Endodermal cell (in vitro differentiated cells): ENCODE results near the gene GALK1. TPM values are rescaled to one million over a fixed set of nuclear protein-coding genes. Genes with fewer than 3 reads are reported as not detected.
A peak's percentile ranks its signal among the peaks of the same experiment; 100 is the strongest.

ENCODE experiments used
- DNase-seq: peaks from one replicate; pipeline ENCODE4 v3.0.0-alpha.2; 2017
- H3K27ac ChIP-seq: 2 replicates; pipeline ENCODE4 v1.5.1; 2013; ENCODE audit warnings: mild to moderate bottlenecking, low read depth, low read length, moderate library complexity
- H3K27me3 ChIP-seq: 2 replicates; pipeline ENCODE4 v1.6.1; 2013; ENCODE audit warnings: mild to moderate bottlenecking, low read length, moderate library complexity; ENCODE audit not compliant: insufficient read depth, control insufficient read depth, poor library complexity, severe bottlenecking
- H3K36me3 ChIP-seq: 2 replicates; pipeline ENCODE4 v1.7.0; 2013; ENCODE audit warnings: mild to moderate bottlenecking, low read length, moderate library complexity; ENCODE audit not compliant: control insufficient read depth, insufficient read depth
- H3K4me1 ChIP-seq: one replicate; pipeline ENCODE4 v1.7.0; 2013; ENCODE audit warnings: low read length; ENCODE audit not compliant: control insufficient read depth, insufficient read depth
- H3K4me3 ChIP-seq: 2 replicates; pipeline ENCODE4 v1.5.1; 2013; ENCODE audit warnings: mild to moderate bottlenecking, low read length, moderate library complexity
- H3K9ac ChIP-seq: 2 replicates; pipeline ENCODE4 v1.6.1; 2013; ENCODE audit warnings: mild to moderate bottlenecking, low read length, moderate library complexity; ENCODE audit not compliant: poor library complexity, severe bottlenecking; ENCODE audit errors: extremely low read depth
- H3K9me3 ChIP-seq: 2 replicates; pipeline ENCODE4 v1.6.1; 2013; ENCODE audit warnings: mild to moderate bottlenecking, low read length, moderate library complexity; ENCODE audit not compliant: control insufficient read depth
- H3K27ac Mint-ChIP-seq: 2 replicates; pipeline ENCODE4 v1.8.0; 2020; ENCODE audit warnings: mixed read lengths
- H3K27me3 Mint-ChIP-seq: 2 replicates; pipeline ENCODE4 v1.8.0; 2021; ENCODE audit warnings: mild to moderate bottlenecking, mixed read lengths; ENCODE audit not compliant: insufficient read depth
- H3K36me3 Mint-ChIP-seq: 2 replicates; pipeline ENCODE4 v1.8.0; 2020; ENCODE audit warnings: low read depth, mixed read lengths
- H3K4me1 Mint-ChIP-seq: 2 replicates; pipeline ENCODE4 v1.8.0; 2020; ENCODE audit warnings: mixed read lengths
- H3K4me3 Mint-ChIP-seq: 2 replicates; pipeline ENCODE4 v1.8.0; 2020; ENCODE audit warnings: mild to moderate bottlenecking, moderate library complexity, mixed read lengths
- H3K9me3 Mint-ChIP-seq: 2 replicates; pipeline ENCODE4 v1.8.0; 2020; ENCODE audit warnings: mild to moderate bottlenecking, mixed read lengths
- CTCF ChIP-seq: fragments of 200-600 bp; sonication (generic); conservative IDR thresholded peaks from 2 replicates; pipeline ENCODE4 v1.5.0; 2021; ENCODE audit warnings: antibody characterized with exemption, mild to moderate bottlenecking
- WGBS, 2 experiments: methylation state at CpG; one replicate each; pipeline versions ENCODE4 v1.1.5 to v1.1.7; 2013; ENCODE audit warnings: missing lambda C conversion rate in 2 of 2, mixed read lengths in 1 of 2; ENCODE audit not compliant: insufficient coverage in 1 of 2, insufficient read length in 1 of 2; 5-methylcytosine and 5-hydroxymethylcytosine counted together
- total RNA-seq, 2 donors: library from RNA; stranded (reverse); fragmentation: NEBNext Ultra II Directional in 1 of 2; extraction: Animal tissue kit (Norgen Biotek cat#: 25700) in 1 of 2; gene quantifications; 2 replicates in 1 of 2; 3 replicates in 1 of 2; pipeline ENCODE4 v1.2.1, GENCODE V29; 2021

The GALK1 gene
- total RNA-seq, 2 donors from 2014 or later: 26.7 to 33.2 TPM

DNA sequence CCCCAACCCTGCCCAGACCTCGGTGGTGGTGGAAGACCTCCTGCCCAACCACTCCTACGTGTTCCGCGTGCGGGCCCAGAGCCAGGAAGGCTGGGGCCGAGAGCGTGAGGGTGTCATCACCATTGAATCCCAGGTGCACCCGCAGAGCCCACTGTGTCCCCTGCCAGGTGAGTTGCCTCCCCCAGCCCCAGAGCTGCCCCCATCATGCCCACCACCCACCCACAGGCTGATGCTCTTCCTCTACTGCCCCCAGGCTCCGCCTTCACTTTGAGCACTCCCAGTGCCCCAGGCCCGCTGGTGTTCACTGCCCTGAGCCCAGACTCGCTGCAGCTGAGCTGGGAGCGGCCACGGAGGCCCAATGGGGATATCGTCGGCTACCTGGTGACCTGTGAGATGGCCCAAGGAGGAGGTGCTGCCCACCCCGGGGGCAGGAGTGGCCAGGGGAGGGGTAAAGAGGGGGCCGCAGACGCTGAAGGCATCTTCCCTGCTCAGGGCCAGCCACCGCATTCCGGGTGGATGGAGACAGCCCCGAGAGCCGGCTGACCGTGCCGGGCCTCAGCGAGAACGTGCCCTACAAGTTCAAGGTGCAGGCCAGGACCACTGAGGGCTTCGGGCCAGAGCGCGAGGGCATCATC, 8.4 kb downstream of the GALK1 start:
- Histone ChIP-seq H3K4me3 (no peak overlapping the region), H3K27ac (no peak overlapping the region), H3K9ac (no peak overlapping the region), H3K27me3 (no peaks in the 10 kb centered on the region), H3K36me3 (no peaks in the 10 kb centered on the region), H3K4me1 (peaks cover 5% of the 10 kb centered on the region), H3K9me3 (no peaks in the 10 kb centered on the region)
- H3K27me3 Mint-ChIP-seq: peaks cover 2% of the 10 kb centered on the region
- no peak overlapping the region for H3K27ac Mint-ChIP-seq
- no peaks in the 10 kb centered on the region for H3K36me3 Mint-ChIP-seq
- WGBS, 2 experiments: 92 to 94% methylated on average over 22 to 29 of the region's 29 CpGs
- peaks cover 9% of the 10 kb centered on the region for H3K4me1 Mint-ChIP-seq
- no peak for TF ChIP-seq CTCF
- DNase-seq: no peak
- H3K4me3 Mint-ChIP-seq: no peak overlapping the region
- no peaks in the 10 kb centered on the region for H3K9me3 Mint-ChIP-seq

DNA sequence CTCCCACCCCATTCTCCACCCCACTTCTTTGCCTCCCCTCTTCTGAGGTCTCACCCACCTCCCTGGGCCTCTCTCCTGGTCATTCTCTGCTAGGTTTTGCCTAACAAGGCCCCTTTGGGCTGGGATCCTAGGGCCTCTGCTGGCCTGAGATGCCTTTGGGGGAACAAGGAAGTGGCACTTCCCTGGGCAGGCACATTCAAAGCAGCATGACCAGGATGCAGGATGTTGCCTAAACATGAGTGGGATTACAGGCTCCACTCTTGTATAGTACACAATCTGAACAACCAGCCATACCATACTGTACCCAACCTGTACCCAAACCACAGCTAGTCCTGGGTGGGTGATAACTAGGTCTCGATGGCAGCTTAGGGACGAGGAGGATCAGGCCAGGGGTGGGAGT, 9.0 kb downstream of the GALK1 start:
- no peak for TF ChIP-seq CTCF
- H3K27me3 ChIP-seq: no peaks in the 10 kb centered on the region
- H3K27ac ChIP-seq: no peak overlapping the region
- H3K4me1 ChIP-seq: peaks cover 5% of the 10 kb centered on the region
- no peaks in the 10 kb centered on the region for H3K36me3 ChIP-seq
- no peaks in the 10 kb centered on the region for H3K9me3 ChIP-seq
- no peak overlapping the region for H3K4me3 Mint-ChIP-seq
- no peak for DNase-seq
- no peak overlapping the region for H3K4me3 ChIP-seq
- H3K27ac Mint-ChIP-seq: no peak overlapping the region
- H3K4me1 Mint-ChIP-seq: peaks cover 9% of the 10 kb centered on the region
- no peaks in the 10 kb centered on the region for H3K9me3 Mint-ChIP-seq
- no peak overlapping the region for H3K9ac ChIP-seq
- H3K36me3 Mint-ChIP-seq: no peaks in the 10 kb centered on the region
- peaks cover 5% of the 10 kb centered on the region for H3K27me3 Mint-ChIP-seq
- 100% methylated on average over 2 of the region's 2 CpGs; no CpG with 5 or more reads in 1 of the 2 experiments for WGBS, 2 experiments

- Histone ChIP-seq H3K4me1 (peaks cover 5% of the 10 kb centered on the region), H3K27me3 (no peaks in the 10 kb centered on the region), H3K36me3 (no peaks in the 10 kb centered on the region), H3K4me3 (no peak overlapping the region), H3K27ac (no peak overlapping the region), H3K9ac (no peak overlapping the region), H3K9me3 (no peaks in the 10 kb centered on the region)
- peaks cover 9% of the 10 kb centered on the region for H3K4me1 Mint-ChIP-seq
- H3K4me3 Mint-ChIP-seq: no peak overlapping the region
- TF ChIP-seq CTCF: peak; percentile 16
- 92 to 94% methylated on average over 9 to 20 of the region's 20 CpGs for WGBS, 2 experiments
- H3K36me3 Mint-ChIP-seq: no peaks in the 10 kb centered on the region
- peaks cover 5% of the 10 kb centered on the region for H3K27me3 Mint-ChIP-seq
- H3K27ac Mint-ChIP-seq: no peak overlapping the region
- H3K9me3 Mint-ChIP-seq: no peaks in the 10 kb centered on the region
- peak; percentile 69 for DNase-seq
Observed at GRCh38 chr17:75755205-75755901, 9.6 kb downstream of the GALK1 start.
